Nephron (organoid): Measurements from ENCODE around the gene ACAT2.
"Not testable (repeated sequence)": the region's sequence is repeated elsewhere in the genome, so short reads cannot be mapped to it uniquely, and the experiment has no call there.

ENCODE experiments used
- H3K27ac Mint-ChIP-seq, 3 experiments: 2 replicates each; pipeline ENCODE4 v1.8.0; 2020; ENCODE audit warnings: mixed read lengths in 3 of 3, mild to moderate bottlenecking in 2 of 3, moderate library complexity in 1 of 3
- H3K27me3 Mint-ChIP-seq: 2 replicates; pipeline ENCODE4 v1.8.0; 2021; ENCODE audit warnings: low read depth, mild to moderate bottlenecking, moderate library complexity, mixed read lengths
- H3K36me3 Mint-ChIP-seq: 2 replicates; pipeline ENCODE4 v1.8.0; 2020; ENCODE audit warnings: low read depth, mixed read lengths
- H3K4me1 Mint-ChIP-seq: 2 replicates; pipeline ENCODE4 v1.8.0; 2020; ENCODE audit warnings: mixed read lengths
- H3K4me3 Mint-ChIP-seq, 3 experiments: 2 replicates each; pipeline ENCODE4 v1.8.0; 2020; ENCODE audit warnings: mild to moderate bottlenecking in 3 of 3, mixed read lengths in 3 of 3, moderate library complexity in 2 of 3
- H3K9me3 Mint-ChIP-seq: 2 replicates; pipeline ENCODE4 v1.8.0; 2020; ENCODE audit warnings: mixed read lengths
- CTCF ChIP-seq, 3 experiments: fragments of 200-600 bp; sonication (generic); IDR thresholded peaks; one replicate each; pipeline ENCODE4 v1.5.0; 2021; ENCODE audit warnings: antibody characterized with exemption in 3 of 3; ENCODE audit not compliant: unreplicated experiment in 3 of 3

ACAT2 gene

GRCh38 chr6:159788753-159789376, 27.0 kb downstream of the ACAT2 start:
- peak overlapping the region; percentile 84 to 99 (median 97) for H3K27ac Mint-ChIP-seq
- H3K4me3 Mint-ChIP-seq: peak overlapping the region; percentile 96 to 98 (median 97)
- H3K9me3 Mint-ChIP-seq: no peaks in the 10 kb centered on the region
- no peak for TF ChIP-seq CTCF (IDR thresholded peaks at IDR 0.05; ENCODE audit: unreplicated experiment in 3 of 3)
- peaks cover 46% of the 10 kb centered on the region for H3K4me1 Mint-ChIP-seq
- no peaks in the 10 kb centered on the region for H3K27me3 Mint-ChIP-seq
- H3K36me3 Mint-ChIP-seq: peaks cover 52% of the 10 kb centered on the region

- Mint-ChIP-seq H3K27me3 (no peaks in the 10 kb centered on the region), H3K4me3 (peak within 1 kb of the TSS; percentile 96 to 98 (median 97)), H3K9me3 (no peaks in the 10 kb centered on the region), H3K36me3 (peaks cover 56% of the 10 kb centered on the region), H3K4me1 (peaks cover 46% of the 10 kb centered on the region), H3K27ac (peak within 1 kb of the TSS; percentile 97 to 99 (median 99))
- no peak for TF ChIP-seq CTCF (IDR thresholded peaks at IDR 0.05; ENCODE audit: unreplicated experiment in 3 of 3)
Observed at GRCh38 chr6:159789377-159790148, 27.7 kb downstream of the ACAT2 start, which contains the start of gene TCP1. Gene TCP1 (minus strand): TSS chr6:159789602. CDS start chr6:159789468, 134 bp downstream.

- Mint-ChIP-seq H3K36me3 (peaks cover 51% of the 10 kb centered on the region), H3K4me1 (peaks cover 46% of the 10 kb centered on the region), H3K4me3 (peak within 1 kb of the TSS; percentile 96 to 98 (median 97)), H3K9me3 (no peaks in the 10 kb centered on the region), H3K27me3 (no peaks in the 10 kb centered on the region), H3K27ac (peak within 1 kb of the TSS; percentile 97 to 99 (median 99))
- TF ChIP-seq CTCF (IDR thresholded peaks at IDR 0.05; ENCODE audit: unreplicated experiment in 3 of 3): no peak
Observed at GRCh38 chr6:159790149-159790955, 28.5 kb downstream of the ACAT2 start, which contains the start of gene MRPL18. Gene MRPL18 (plus strand): TSS chr6:159790467. CDS start chr6:159790588, 121 bp downstream.

GRCh38 chr6:159790956-159791598, 29.2 kb downstream of the ACAT2 start:
- peaks cover 45% of the 10 kb centered on the region for H3K36me3 Mint-ChIP-seq
- H3K4me3 Mint-ChIP-seq: peak overlapping the region; percentile 96 to 98 (median 97)
- H3K4me1 Mint-ChIP-seq: peaks cover 44% of the 10 kb centered on the region
- H3K27me3 Mint-ChIP-seq: no peaks in the 10 kb centered on the region
- no peaks in the 10 kb centered on the region for H3K9me3 Mint-ChIP-seq
- no peak for TF ChIP-seq CTCF (IDR thresholded peaks at IDR 0.05; ENCODE audit: unreplicated experiment in 3 of 3)
- peak overlapping the region; percentile 20 to 99 (median 97) for H3K27ac Mint-ChIP-seq

- H3K36me3 Mint-ChIP-seq: peaks cover 51% of the 10 kb centered on the region
- H3K4me1 Mint-ChIP-seq: peaks cover 24% of the 10 kb centered on the region
- H3K4me3 Mint-ChIP-seq: not testable (repeated sequence)
Observed at GRCh38 chr6:159794976-159795375, 33.1 kb downstream of the ACAT2 start.

More at GRCh38 chr6:159794976-159795375, 33.1 kb downstream of the ACAT2 start:
- not testable (repeated sequence) for H3K9me3 Mint-ChIP-seq, H3K27ac Mint-ChIP-seq, H3K27me3 Mint-ChIP-seq
